H7 (cell line): ENCODE data around the gene ADPRH. TPM values are rescaled to one million over a fixed set of nuclear protein-coding genes. Genes with fewer than 3 reads are reported as not detected.
"Not testable (repeated sequence)": the region's sequence is repeated elsewhere in the genome, so short reads cannot be mapped to it uniquely, and the experiment has no call there.

Experiments used
- DNase-seq: peaks from one replicate; pipeline ENCODE4 v3.0.0; 2012
- H3K27me3 ChIP-seq: 2 replicates; pipeline ENCODE4 v1.6.0; 2011; ENCODE audit warnings: mild to moderate bottlenecking, low read length; ENCODE audit not compliant: control insufficient read depth, insufficient read depth
- H3K36me3 ChIP-seq: replicated peaks from 2 replicates; pipeline ENCODE4 v1.5.1; 2011; ENCODE audit warnings: low read length; ENCODE audit not compliant: control insufficient read depth, insufficient read depth
- H3K4me3 ChIP-seq: 2 replicates; pipeline ENCODE4 v1.5.1; 2011; ENCODE audit warnings: low read depth, mild to moderate bottlenecking, control low read depth, low read length, moderate library complexity; ENCODE audit not compliant: insufficient read depth
- total RNA-seq: library from RNA; depleted of rRNA; stranded (reverse); fragments of >200 nt; shearing (Covaris generic); gene quantifications from 2 replicates; pipeline ENCODE4 v1.2.3, GENCODE V29; 2014; rRNA removed

The ADPRH gene
- 0.96 and 2.9 TPM in 2 replicates for total RNA-seq

- DNase-seq, result peak; percentile 92
- Histone ChIP-seq H3K4me3 (peak within 1 kb of the TSS; percentile 74), H3K27me3 (peaks cover 12% of the 10 kb centered on the region; the same call in 1 of the 2 replicates), H3K36me3 (no peaks in the 10 kb centered on the region)
Observed at GRCh38 chr3:119579366-119580066, at the start of gene ADPRH. TSS of gene ADPRH (plus strand) at chr3:119579492. CDS start at chr3:119582170, 2,678 bp downstream.

GRCh38 chr3:119529883-119530282 is 49.4 kb upstream of the ADPRH start:
- Histone ChIP-seq H3K27me3 (no peaks in the 10 kb centered on the region), H3K36me3 (no peaks in the 10 kb centered on the region), H3K4me3 (no peak overlapping the region)
- no peak for DNase-seq

GRCh38 chr3:119530456-119530855 is 48.8 kb upstream of the ADPRH start:
- Histone ChIP-seq H3K36me3 (no peaks in the 10 kb centered on the region), H3K27me3 (no peaks in the 10 kb centered on the region), H3K4me3 (no peak overlapping the region)
- no peak for DNase-seq

GRCh38 chr3:119531151-119531550 is 48.1 kb upstream of the ADPRH start:
- DNase-seq, result no peak
- H3K27me3 ChIP-seq, result no peaks in the 10 kb centered on the region
- no peak overlapping the region for H3K4me3 ChIP-seq
- no peaks in the 10 kb centered on the region for H3K36me3 ChIP-seq

- no peaks in the 10 kb centered on the region for H3K36me3 ChIP-seq
- H3K27me3 ChIP-seq, result no peaks in the 10 kb centered on the region
- no peak for DNase-seq
- H3K4me3 ChIP-seq, result no peak overlapping the region
Observed at GRCh38 chr3:119534296-119534695, 45.0 kb upstream of the ADPRH start.

GRCh38 chr3:119536757-119537156 is 42.5 kb upstream of the ADPRH start:
- Histone ChIP-seq H3K4me3 (no peak overlapping the region), H3K27me3 (no peaks in the 10 kb centered on the region), H3K36me3 (no peaks in the 10 kb centered on the region)
- DNase-seq, result no peak

GRCh38 chr3:119538772-119539171 is 40.5 kb upstream of the ADPRH start:
- Histone ChIP-seq H3K4me3 (no peak overlapping the region), H3K36me3 (no peaks in the 10 kb centered on the region), H3K27me3 (no peaks in the 10 kb centered on the region)
- no peak for DNase-seq

- Histone ChIP-seq H3K36me3 (no peaks in the 10 kb centered on the region), H3K4me3 (no peak overlapping the region), H3K27me3 (no peaks in the 10 kb centered on the region)
- DNase-seq, result no peak
Observed at GRCh38 chr3:119541547-119541946, 37.7 kb upstream of the ADPRH start.

GRCh38 chr3:119542168-119542767 is 37.0 kb upstream of the ADPRH start:
- no peak for DNase-seq
- Histone ChIP-seq H3K36me3 (no peaks in the 10 kb centered on the region), H3K27me3 (no peaks in the 10 kb centered on the region), H3K4me3 (no peak overlapping the region)

- no peak overlapping the region for H3K4me3 ChIP-seq
- no peak for DNase-seq
- no peaks in the 10 kb centered on the region for H3K27me3 ChIP-seq
- H3K36me3 ChIP-seq, result no peaks in the 10 kb centered on the region
Observed at GRCh38 chr3:119543147-119543546, 36.1 kb upstream of the ADPRH start.

GRCh38 chr3:119547227-119547626 is 32.1 kb upstream of the ADPRH start:
- no peak for DNase-seq
- Histone ChIP-seq H3K36me3 (no peaks in the 10 kb centered on the region), H3K4me3 (no peak overlapping the region), H3K27me3 (no peaks in the 10 kb centered on the region)

- H3K27me3 ChIP-seq, result no peaks in the 10 kb centered on the region
Observed at GRCh38 chr3:119548341-119548740, 31.0 kb upstream of the ADPRH start.

GRCh38 chr3:119550192-119550910 is 28.9 kb upstream of the ADPRH start:
- Histone ChIP-seq H3K4me3 (no peak overlapping the region), H3K27me3 (no peaks in the 10 kb centered on the region), H3K36me3 (no peaks in the 10 kb centered on the region)
- no peak for DNase-seq

More at GRCh38 chr3:119548341-119548740, 31.0 kb upstream of the ADPRH start:
- Histone ChIP-seq H3K4me3 (no peak overlapping the region), H3K36me3 (no peaks in the 10 kb centered on the region)
- DNase-seq, result no peak

GRCh38 chr3:119551598-119551997 is 27.7 kb upstream of the ADPRH start:
- Histone ChIP-seq H3K36me3 (no peaks in the 10 kb centered on the region), H3K4me3 (no peak overlapping the region), H3K27me3 (no peaks in the 10 kb centered on the region)
- no peak for DNase-seq

- not testable (repeated sequence) for H3K36me3 ChIP-seq, H3K27me3 ChIP-seq, DNase-seq, H3K4me3 ChIP-seq
Observed at GRCh38 chr3:119552928-119553327, 26.4 kb upstream of the ADPRH start.
